ENCODE measurements around the gene KLF1. TPM values are rescaled to one million over a fixed set of nuclear protein-coding genes. Genes with fewer than 3 reads are reported as not detected.

Gene KLF1
- not detected in 2 replicates for polyA plus RNA-seq
- not detected in 2 replicates for polyA minus RNA-seq

GRCh38 chr19:12886969-12887747 lies at the start of gene KLF1:
TSS of gene KLF1 (minus strand) at chr19:12887201. CDS start at chr19:12887140, 61 bp downstream.
- Histone ChIP-seq H3K36me3 (ENCODE audit: insufficient read depth, low read length) (no peaks in the 10 kb centered on the region), H3K4me2 (ENCODE audit: low read length) (no peak within 1 kb of the TSS), H3F3A (ENCODE audit: insufficient read depth, low read length, poor library complexity, severe bottlenecking) (no peaks in the 10 kb centered on the region), H2AFZ (ENCODE audit: low read depth, low read length) (no peak within 1 kb of the TSS), H4K20me1 (ENCODE audit: insufficient read depth) (no peaks in the 10 kb centered on the region), H3K9me2 (ENCODE audit: insufficient read depth, low read length) (no peaks in the 10 kb centered on the region), H3K4me3 (ENCODE audit: low read length) (no peak within 1 kb of the TSS), H3K79me2 (replicated peaks; ENCODE audit: insufficient read depth, low read length) (no peaks in the 10 kb centered on the region), H3K9ac (ENCODE audit: low read length) (no peak within 1 kb of the TSS), H3K27ac (ENCODE audit: low read length) (no peak within 1 kb of the TSS), H3K27me3 (ENCODE audit: insufficient read depth, low read depth, low read length) (peaks cover 43% of the 10 kb centered on the region), H3K9me3 (ENCODE audit: low read length) (no peaks in the 10 kb centered on the region)
- no peak for TF ChIP-seq SMC3 (conservative IDR thresholded peaks at IDR 0.05; ENCODE audit: poor library complexity)
- TF ChIP-seq EZH2 (IDR thresholded peaks at IDR 0.05; ENCODE audit: borderline replicate concordance, insufficient read depth, low read length, poor library complexity, severe bottlenecking) = no peak
- no peak for TF ChIP-seq REST (IDR thresholded peaks at IDR 0.05; ENCODE audit: borderline replicate concordance)
- TF ChIP-seq TAF1 (IDR thresholded peaks at IDR 0.05; ENCODE audit: low read depth) = no peak
- TF ChIP-seq, protein P1, sequence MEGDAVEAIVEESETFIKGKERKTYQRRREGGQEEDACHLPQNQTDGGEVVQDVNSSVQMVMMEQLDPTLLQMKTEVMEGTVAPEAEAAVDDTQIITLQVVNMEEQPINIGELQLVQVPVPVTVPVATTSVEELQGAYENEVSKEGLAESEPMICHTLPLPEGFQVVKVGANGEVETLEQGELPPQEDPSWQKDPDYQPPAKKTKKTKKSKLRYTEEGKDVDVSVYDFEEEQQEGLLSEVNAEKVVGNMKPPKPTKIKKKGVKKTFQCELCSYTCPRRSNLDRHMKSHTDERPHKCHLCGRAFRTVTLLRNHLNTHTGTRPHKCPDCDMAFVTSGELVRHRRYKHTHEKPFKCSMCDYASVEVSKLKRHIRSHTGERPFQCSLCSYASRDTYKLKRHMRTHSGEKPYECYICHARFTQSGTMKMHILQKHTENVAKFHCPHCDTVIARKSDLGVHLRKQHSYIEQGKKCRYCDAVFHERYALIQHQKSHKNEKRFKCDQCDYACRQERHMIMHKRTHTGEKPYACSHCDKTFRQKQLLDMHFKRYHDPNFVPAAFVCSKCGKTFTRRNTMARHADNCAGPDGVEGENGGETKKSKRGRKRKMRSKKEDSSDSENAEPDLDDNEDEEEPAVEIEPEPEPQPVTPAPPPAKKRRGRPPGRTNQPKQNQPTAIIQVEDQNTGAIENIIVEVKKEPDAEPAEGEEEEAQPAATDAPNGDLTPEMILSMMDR (IDR thresholded peaks at IDR 0.05; ENCODE audit: poor library complexity, severe bottlenecking) = no peak
- TF ChIP-seq MXI1 (conservative IDR thresholded peaks at IDR 0.05; ENCODE audit: poor library complexity, severe bottlenecking) = no peak
- TF ChIP-seq EP300 (conservative IDR thresholded peaks at IDR 0.05; ENCODE audit: poor library complexity, severe bottlenecking) = no peak
- TF ChIP-seq POLR2AphosphoS5 (IDR thresholded peaks at IDR 0.05) = no peak
- TF ChIP-seq RAD21 (conservative IDR thresholded peaks at IDR 0.05) = no peak

DNA sequence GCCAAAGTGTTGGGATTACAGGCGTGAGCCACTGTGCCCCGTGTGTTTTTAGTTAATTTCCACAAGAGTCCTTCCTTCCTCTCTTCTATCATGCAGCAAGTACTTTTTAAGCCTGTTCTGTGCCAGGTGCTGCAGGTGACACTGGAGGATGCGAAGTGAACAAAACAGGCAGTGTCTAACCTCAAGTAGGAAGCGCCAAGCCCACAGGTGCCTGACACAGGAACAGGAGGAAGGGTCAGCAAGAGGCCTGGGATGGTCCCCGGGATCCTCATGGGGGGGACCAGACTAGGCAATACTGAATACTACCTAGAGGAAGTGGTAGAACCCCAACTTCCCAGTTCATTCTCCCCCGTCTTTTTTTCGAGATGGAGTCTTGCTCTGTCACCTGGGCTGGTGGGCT lies 49.6 kb upstream of the KLF1 start:
- no peak overlapping the region for H3K9ac ChIP-seq (ENCODE audit: low read length)
- H3K36me3 ChIP-seq (ENCODE audit: insufficient read depth, low read length) = no peaks in the 10 kb centered on the region
- H3K27me3 ChIP-seq (ENCODE audit: insufficient read depth, low read depth, low read length) = no peaks in the 10 kb centered on the region
- H3K27ac ChIP-seq (ENCODE audit: low read length) = no peak overlapping the region
- no peaks in the 10 kb centered on the region for H3F3A ChIP-seq (ENCODE audit: insufficient read depth, low read length, poor library complexity, severe bottlenecking)
- peaks cover 36% of the 10 kb centered on the region for H3K79me2 ChIP-seq (replicated peaks; ENCODE audit: insufficient read depth, low read length)
- H3K9me2 ChIP-seq (ENCODE audit: insufficient read depth, low read length) = no peaks in the 10 kb centered on the region
- H4K20me1 ChIP-seq (ENCODE audit: insufficient read depth) = no peaks in the 10 kb centered on the region
- H3K9me3 ChIP-seq (ENCODE audit: low read length) = no peaks in the 10 kb centered on the region
- H2AFZ ChIP-seq (ENCODE audit: low read depth, low read length) = no peak overlapping the region
- no peak overlapping the region for H3K4me2 ChIP-seq (ENCODE audit: low read length)
- no peak overlapping the region for H3K4me3 ChIP-seq (ENCODE audit: low read length)
- no peak for TF ChIP-seq TAF1 (IDR thresholded peaks at IDR 0.05; ENCODE audit: low read depth)
- TF ChIP-seq RAD21 (conservative IDR thresholded peaks at IDR 0.05) = no peak
- TF ChIP-seq, protein P1 (IDR thresholded peaks at IDR 0.05; ENCODE audit: poor library complexity, severe bottlenecking) = no peak
- TF ChIP-seq SMC3 (conservative IDR thresholded peaks at IDR 0.05; ENCODE audit: poor library complexity) = no peak
- no peak for TF ChIP-seq EZH2 (IDR thresholded peaks at IDR 0.05; ENCODE audit: borderline replicate concordance, insufficient read depth, low read length, poor library complexity, severe bottlenecking)
- TF ChIP-seq REST (IDR thresholded peaks at IDR 0.05; ENCODE audit: borderline replicate concordance) = no peak
- no peak for TF ChIP-seq EP300 (conservative IDR thresholded peaks at IDR 0.05; ENCODE audit: poor library complexity, severe bottlenecking)
- no peak for TF ChIP-seq POLR2AphosphoS5 (IDR thresholded peaks at IDR 0.05)
- no peak for TF ChIP-seq MXI1 (conservative IDR thresholded peaks at IDR 0.05; ENCODE audit: poor library complexity, severe bottlenecking)
